Measurements from ENCODE around the gene LYRM2. TPM values are rescaled to one million over a fixed set of nuclear protein-coding genes. Genes with fewer than 3 reads are reported as not detected.
"Not testable (repeated sequence)": the region's sequence is repeated elsewhere in the genome, so short reads cannot be mapped to it uniquely, and the experiment has no call there.

The LYRM2 gene
- total RNA-seq, 1 experiment from 2014 or later, result 36.8 TPM

DNA sequence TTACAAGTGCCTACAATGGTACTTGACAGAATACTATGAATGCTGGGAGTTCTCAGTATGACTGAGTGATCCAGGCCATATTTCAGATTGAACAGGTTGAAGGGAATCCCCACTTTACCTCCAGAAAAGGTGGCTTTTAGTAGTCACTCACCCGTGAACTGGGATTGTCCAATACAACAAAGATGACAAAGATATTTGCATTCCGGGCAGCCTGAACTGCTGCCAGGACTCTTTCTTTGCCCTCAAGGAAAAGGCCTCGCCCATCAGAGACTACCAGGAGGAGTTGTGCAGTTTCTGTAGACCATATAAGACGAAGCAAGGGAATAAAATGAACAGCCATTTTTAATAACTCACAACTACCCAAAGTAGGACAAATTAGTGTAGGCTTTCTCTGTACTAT lies 6.3 kb upstream of the LYRM2 start:
- TF ChIP-seq, protein P1, sequence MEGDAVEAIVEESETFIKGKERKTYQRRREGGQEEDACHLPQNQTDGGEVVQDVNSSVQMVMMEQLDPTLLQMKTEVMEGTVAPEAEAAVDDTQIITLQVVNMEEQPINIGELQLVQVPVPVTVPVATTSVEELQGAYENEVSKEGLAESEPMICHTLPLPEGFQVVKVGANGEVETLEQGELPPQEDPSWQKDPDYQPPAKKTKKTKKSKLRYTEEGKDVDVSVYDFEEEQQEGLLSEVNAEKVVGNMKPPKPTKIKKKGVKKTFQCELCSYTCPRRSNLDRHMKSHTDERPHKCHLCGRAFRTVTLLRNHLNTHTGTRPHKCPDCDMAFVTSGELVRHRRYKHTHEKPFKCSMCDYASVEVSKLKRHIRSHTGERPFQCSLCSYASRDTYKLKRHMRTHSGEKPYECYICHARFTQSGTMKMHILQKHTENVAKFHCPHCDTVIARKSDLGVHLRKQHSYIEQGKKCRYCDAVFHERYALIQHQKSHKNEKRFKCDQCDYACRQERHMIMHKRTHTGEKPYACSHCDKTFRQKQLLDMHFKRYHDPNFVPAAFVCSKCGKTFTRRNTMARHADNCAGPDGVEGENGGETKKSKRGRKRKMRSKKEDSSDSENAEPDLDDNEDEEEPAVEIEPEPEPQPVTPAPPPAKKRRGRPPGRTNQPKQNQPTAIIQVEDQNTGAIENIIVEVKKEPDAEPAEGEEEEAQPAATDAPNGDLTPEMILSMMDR (IDR thresholded peaks at IDR 0.05; ENCODE audit: unreplicated experiment), result no peak
- DNase-seq, result no peak
- CTCF ChIA-PET, result no interaction called here
- intact Hi-C loops (cut with micrococcal nuclease; ENCODE audit: unreplicated experiment), result no loop called here
- Mint-ChIP-seq H3K27ac (ENCODE audit: unreplicated experiment) (no peak overlapping the region), H3K36me3 (ENCODE audit: insufficient read depth, unreplicated experiment) (peaks cover 32% of the 10 kb centered on the region), H3K4me1 (ENCODE audit: low read depth, unreplicated experiment) (peaks cover 10% of the 10 kb centered on the region), H3K27me3 (ENCODE audit: unreplicated experiment) (no peaks in the 10 kb centered on the region), H3K4me3 (ENCODE audit: low read depth, unreplicated experiment) (no peak overlapping the region), H3K9me3 (ENCODE audit: low read depth, unreplicated experiment) (no peaks in the 10 kb centered on the region)
- BruUV-seq (replicated peaks), result no TSS peak

DNA sequence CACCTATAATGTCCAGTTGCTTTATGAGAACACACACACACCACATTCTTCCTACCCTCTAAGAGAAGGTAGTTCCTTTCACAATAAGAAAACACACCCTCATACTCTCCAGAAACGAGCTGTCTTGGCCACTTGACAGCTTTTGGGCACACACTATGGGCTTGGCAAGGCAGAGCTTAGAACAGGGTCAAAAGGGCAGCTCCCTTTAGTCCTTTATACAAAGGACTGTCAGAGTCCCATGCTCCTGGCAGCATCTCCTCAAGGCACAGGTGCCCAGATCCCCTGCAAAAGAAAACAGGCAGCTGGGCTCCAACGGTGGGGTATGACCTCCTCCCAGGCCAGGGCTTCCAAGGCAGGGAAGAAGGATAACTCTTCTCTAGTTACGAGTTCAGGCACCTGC lies 4.9 kb upstream of the LYRM2 start:
- H3K27ac Mint-ChIP-seq (ENCODE audit: unreplicated experiment), result no peak overlapping the region
- TF ChIP-seq, protein P1 (IDR thresholded peaks at IDR 0.05; ENCODE audit: unreplicated experiment), result no peak
- no peak for DNase-seq
- no peaks in the 10 kb centered on the region for H3K9me3 Mint-ChIP-seq (ENCODE audit: low read depth, unreplicated experiment)
- H3K36me3 Mint-ChIP-seq (ENCODE audit: insufficient read depth, unreplicated experiment), result peaks cover 45% of the 10 kb centered on the region
- intact Hi-C loops (cut with micrococcal nuclease; ENCODE audit: unreplicated experiment), result no loop called here
- H3K27me3 Mint-ChIP-seq (ENCODE audit: unreplicated experiment), result no peaks in the 10 kb centered on the region
- CTCF ChIA-PET, result no interaction called here
- H3K4me1 Mint-ChIP-seq (ENCODE audit: low read depth, unreplicated experiment), result peaks cover 16% of the 10 kb centered on the region
- H3K4me3 Mint-ChIP-seq (ENCODE audit: low read depth, unreplicated experiment), result no peak overlapping the region
- BruUV-seq (replicated peaks), result no TSS peak

DNA sequence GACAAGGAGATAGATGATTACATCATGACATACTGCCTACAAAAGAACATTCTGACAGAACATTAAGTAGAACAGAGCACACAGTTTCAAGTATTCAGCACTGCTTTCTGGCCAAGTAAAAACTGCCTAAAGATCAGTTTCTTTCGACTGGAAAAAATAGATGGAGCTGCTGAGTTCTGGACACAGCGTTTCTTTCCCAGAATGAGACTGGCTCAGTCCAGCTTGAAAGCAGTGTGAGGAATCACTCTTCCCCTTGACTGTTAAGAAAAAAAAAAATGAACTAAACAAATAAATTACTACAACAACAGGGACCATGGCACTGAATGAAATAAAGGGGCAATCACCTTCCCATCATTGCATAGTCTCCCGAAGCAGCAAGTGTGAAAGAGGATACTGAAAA lies 4.4 kb upstream of the LYRM2 start:
- Mint-ChIP-seq H3K4me3 (ENCODE audit: low read depth, unreplicated experiment) (no peak overlapping the region), H3K36me3 (ENCODE audit: insufficient read depth, unreplicated experiment) (peaks cover 50% of the 10 kb centered on the region), H3K27me3 (ENCODE audit: unreplicated experiment) (no peaks in the 10 kb centered on the region), H3K27ac (ENCODE audit: unreplicated experiment) (no peak overlapping the region), H3K4me1 (ENCODE audit: low read depth, unreplicated experiment) (peaks cover 16% of the 10 kb centered on the region), H3K9me3 (ENCODE audit: low read depth, unreplicated experiment) (no peaks in the 10 kb centered on the region)
- BruUV-seq (replicated peaks), result no TSS peak
- intact Hi-C loops (cut with micrococcal nuclease; ENCODE audit: unreplicated experiment), result no loop called here
- TF ChIP-seq, protein P1 (IDR thresholded peaks at IDR 0.05; ENCODE audit: unreplicated experiment), result no peak
- no peak for DNase-seq
- CTCF ChIA-PET, result no interaction called here

DNA sequence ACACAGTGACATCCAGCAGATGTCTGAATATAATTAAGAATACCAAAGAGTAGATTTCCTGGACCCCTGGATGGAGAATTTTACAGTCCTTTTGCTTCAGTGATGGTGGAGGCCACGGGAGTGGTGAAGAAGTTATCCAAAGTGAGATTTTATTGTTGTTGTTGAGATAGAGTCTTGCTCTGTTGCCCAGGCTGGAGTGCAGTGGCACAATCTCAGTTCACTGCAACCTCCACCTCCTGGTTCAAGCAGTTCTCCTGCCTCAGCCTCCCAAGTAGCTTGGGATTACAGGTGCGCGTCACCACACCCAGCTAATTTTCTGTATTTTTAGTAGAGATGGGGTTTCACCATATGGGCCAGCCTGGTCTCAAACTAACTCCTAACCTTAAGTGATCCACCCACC lies 3.0 kb upstream of the LYRM2 start:
- DNase-seq; H3K27ac Mint-ChIP-seq (ENCODE audit: unreplicated experiment); H3K27me3 Mint-ChIP-seq (ENCODE audit: unreplicated experiment); H3K4me3 Mint-ChIP-seq (ENCODE audit: low read depth, unreplicated experiment); CTCF ChIA-PET; H3K9me3 Mint-ChIP-seq (ENCODE audit: low read depth, unreplicated experiment); intact Hi-C loops (cut with micrococcal nuclease; ENCODE audit: unreplicated experiment); BruUV-seq (replicated peaks): not testable (repeated sequence)
- Mint-ChIP-seq H3K36me3 (ENCODE audit: insufficient read depth, unreplicated experiment) (peaks cover 56% of the 10 kb centered on the region), H3K4me1 (ENCODE audit: low read depth, unreplicated experiment) (peaks cover 16% of the 10 kb centered on the region)

DNA sequence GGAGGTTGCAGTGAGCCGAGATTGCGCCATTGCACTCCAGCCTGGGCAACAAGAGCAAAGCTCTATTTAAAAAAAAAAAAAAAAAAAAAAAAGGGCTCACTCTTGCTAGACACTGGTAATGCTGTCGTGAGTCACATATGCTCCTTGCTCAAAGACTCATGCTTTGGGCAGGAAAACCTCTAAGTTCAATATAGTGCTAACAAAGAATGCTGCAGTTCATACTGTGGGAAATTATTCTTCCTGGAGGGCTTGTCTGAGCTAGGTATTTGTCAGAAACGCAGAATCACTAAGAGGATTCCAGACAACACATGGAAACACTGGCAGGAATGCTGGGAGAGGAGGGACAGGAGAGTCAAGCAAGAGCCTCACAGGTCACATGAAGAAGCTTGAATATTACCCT lies 2.3 kb upstream of the LYRM2 start:
- no peak for DNase-seq
- CTCF ChIA-PET, result interaction anchor here (0.6 kb wide), 2 partner anchors 154 to 583 kb away, joined by 3 to 5 read pairs; no protein-coding TSS in a partner anchor
- TF ChIP-seq, protein P1 (IDR thresholded peaks at IDR 0.05; ENCODE audit: unreplicated experiment), result no peak
- intact Hi-C loops (cut with micrococcal nuclease; ENCODE audit: unreplicated experiment), result no loop called here
- H3K4me3 Mint-ChIP-seq (ENCODE audit: low read depth, unreplicated experiment), result no peak overlapping the region
- no TSS peak for BruUV-seq (replicated peaks)
- no peaks in the 10 kb centered on the region for H3K9me3 Mint-ChIP-seq (ENCODE audit: low read depth, unreplicated experiment)
- peaks cover 56% of the 10 kb centered on the region for H3K36me3 Mint-ChIP-seq (ENCODE audit: insufficient read depth, unreplicated experiment)
- peak overlapping the region; percentile 34 for H3K27ac Mint-ChIP-seq (ENCODE audit: unreplicated experiment)
- H3K27me3 Mint-ChIP-seq (ENCODE audit: unreplicated experiment), result no peaks in the 10 kb centered on the region
- H3K4me1 Mint-ChIP-seq (ENCODE audit: low read depth, unreplicated experiment), result peaks cover 16% of the 10 kb centered on the region

All from Calu3 (cell line).